PC-9 (cell line): Measurements from ENCODE around the gene OR10J1. TPM values are rescaled to one million over a fixed set of nuclear protein-coding genes. Genes with fewer than 3 reads are reported as not detected.

ENCODE experiments used
- BruUV-seq: library from RNA; stranded (reverse); fragments of 400-500 nt; replicated peaks from 2 replicates; lab custom pipeline; 2021; lab: Mats Ljungman, UMichigan
- CTCF ChIA-PET: fragments of 300-600 bp; sonication (Branson Sonifier 250); formaldehyde crosslinking; loops from one replicate; lab custom pipeline; 2022; ENCODE audit warnings: antibody characterized with exemption; lab: Charles Lee
- POLR2A ChIA-PET: fragments of 300-600 bp; sonication (Branson Sonifier 250); formaldehyde crosslinking; loops from one replicate; lab custom pipeline; 2022; ENCODE audit warnings: antibody characterized with exemption; ENCODE audit not compliant: unreplicated experiment; lab: Charles Lee
- DNase-seq, 2 experiments: peaks; one replicate each; pipeline versions ENCODE4 v3.0.0 to v3.0.0-alpha.2; 2015 to 2022; ENCODE audit warnings: mixed read lengths in 1 of 2
- H2AFZ ChIP-seq: fragments of 200-600 bp; sonication (generic); 2 replicates; pipeline ENCODE4 v1.8.1; 2017; ENCODE audit warnings: antibody characterized with exemption
- H3F3A ChIP-seq: fragments of 200-600 bp; sonication (generic); 2 replicates; pipeline ENCODE4 v1.8.1; 2017; ENCODE audit warnings: antibody characterized with exemption, mild to moderate bottlenecking, low read depth; ENCODE audit not compliant: insufficient read depth
- H3K27ac ChIP-seq: fragments of 200-600 bp; sonication (generic); 2 replicates; pipeline ENCODE4 v1.6.1; 2016; ENCODE audit warnings: mixed run types
- H3K27me3 ChIP-seq: fragments of 200-600 bp; sonication (generic); 2 replicates; pipeline ENCODE4 v1.6.1; 2016; ENCODE audit warnings: low read depth, mixed run types; ENCODE audit not compliant: insufficient read depth
- H3K36me3 ChIP-seq: fragments of 200-600 bp; sonication (generic); 2 replicates; pipeline ENCODE4 v1.6.1; 2016; ENCODE audit warnings: low read depth, mixed run types
- H3K4me1 ChIP-seq: fragments of 200-600 bp; sonication (generic); replicated peaks from 2 replicates; pipeline ENCODE4 v1.6.1; 2016; ENCODE audit warnings: mixed run types; ENCODE audit not compliant: insufficient read depth
- H3K4me2 ChIP-seq: fragments of 200-600 bp; sonication (generic); 2 replicates; pipeline ENCODE4 v1.6.1; 2017; ENCODE audit warnings: mixed run types
- H3K4me3 ChIP-seq: fragments of 200-600 bp; sonication (generic); 2 replicates; pipeline ENCODE4 v1.6.1; 2016; ENCODE audit warnings: mixed run types
- H3K79me2 ChIP-seq: fragments of 200-600 bp; sonication (generic); 2 replicates; pipeline ENCODE4 v1.6.1; 2017; ENCODE audit warnings: low read depth, mixed run types
- H3K9me2 ChIP-seq: fragments of 200-600 bp; sonication (generic); 2 replicates; pipeline ENCODE4 v1.8.1; 2017; ENCODE audit warnings: mild to moderate bottlenecking; ENCODE audit not compliant: insufficient read depth
- H3K9me3 ChIP-seq: fragments of 200-600 bp; sonication (generic); 2 replicates; pipeline ENCODE4 v1.8.1; 2016; ENCODE audit warnings: low read depth; ENCODE audit not compliant: insufficient read depth
- H4K20me1 ChIP-seq: fragments of 200-600 bp; sonication (generic); 2 replicates; pipeline ENCODE4 v1.8.1; 2017; ENCODE audit not compliant: insufficient read depth
- CTCF ChIP-seq: fragments of 200-600 bp; sonication (generic); conservative IDR thresholded peaks from 2 replicates; pipeline ENCODE4 v1.6.1; 2017; ENCODE audit warnings: mixed run types, antibody characterized with exemption, mild to moderate bottlenecking, moderate library complexity
- EZH2 ChIP-seq: fragments of 200-600 bp; sonication (generic); IDR thresholded peaks from 2 replicates; pipeline ENCODE4 v1.8.0; 2017; ENCODE audit warnings: antibody characterized with exemption, low read depth
- intact Hi-C: fragments of 100-400 bp; cut with micrococcal nuclease; formaldehyde crosslinking; loops from one replicate; pipeline ENCODE4 v1.10.0; 2022; ENCODE audit not compliant: unreplicated experiment
- total RNA-seq: library from RNA; stranded (reverse); gene quantifications from 2 replicates; pipeline ENCODE4 v1.2.3, GENCODE V29; 2021

OR10J1 gene
- total RNA-seq, 1 experiment from 2014 or later, result not detected

DNA sequence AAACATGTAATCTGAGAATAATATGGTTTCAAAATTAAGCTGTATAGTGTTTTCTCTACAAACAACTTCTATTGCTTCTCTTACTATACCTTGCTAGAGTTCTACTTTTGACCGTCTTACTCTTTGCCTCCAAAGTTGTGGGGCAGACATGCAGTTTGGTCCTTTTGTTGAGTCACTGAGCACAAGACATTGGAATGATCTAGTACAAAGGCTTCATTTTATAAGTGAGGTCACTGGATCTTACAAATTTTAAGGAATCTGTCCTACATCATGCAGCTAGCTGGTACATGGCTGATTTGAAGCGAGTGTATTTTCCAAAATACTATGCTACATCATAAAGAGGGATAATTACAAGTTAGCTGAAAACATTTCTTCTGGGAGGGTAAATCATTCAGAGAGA is 28.8 kb downstream of the OR10J1 start:
- H3K27ac ChIP-seq, result no peak overlapping the region
- POLR2A ChIA-PET, result no interaction called here
- intact Hi-C loops, result no loop called here
- no peaks in the 10 kb centered on the region for H4K20me1 ChIP-seq
- H3K4me2 ChIP-seq, result no peak overlapping the region
- H3K9me2 ChIP-seq, result no peaks in the 10 kb centered on the region
- H2AFZ ChIP-seq, result no peak overlapping the region
- DNase-seq, result no peak
- CTCF ChIA-PET, result no interaction called here
- H3K4me1 ChIP-seq, result no peaks in the 10 kb centered on the region
- no peaks in the 10 kb centered on the region for H3F3A ChIP-seq
- no peaks in the 10 kb centered on the region for H3K79me2 ChIP-seq
- BruUV-seq, result no TSS peak
- no peak for TF ChIP-seq CTCF
- TF ChIP-seq EZH2, result no peak
- no peaks in the 10 kb centered on the region for H3K9me3 ChIP-seq
- H3K36me3 ChIP-seq, result no peaks in the 10 kb centered on the region
- no peak overlapping the region for H3K4me3 ChIP-seq
- peaks cover 4% of the 10 kb centered on the region; the same call in 1 of the 2 replicates for H3K27me3 ChIP-seq

DNA sequence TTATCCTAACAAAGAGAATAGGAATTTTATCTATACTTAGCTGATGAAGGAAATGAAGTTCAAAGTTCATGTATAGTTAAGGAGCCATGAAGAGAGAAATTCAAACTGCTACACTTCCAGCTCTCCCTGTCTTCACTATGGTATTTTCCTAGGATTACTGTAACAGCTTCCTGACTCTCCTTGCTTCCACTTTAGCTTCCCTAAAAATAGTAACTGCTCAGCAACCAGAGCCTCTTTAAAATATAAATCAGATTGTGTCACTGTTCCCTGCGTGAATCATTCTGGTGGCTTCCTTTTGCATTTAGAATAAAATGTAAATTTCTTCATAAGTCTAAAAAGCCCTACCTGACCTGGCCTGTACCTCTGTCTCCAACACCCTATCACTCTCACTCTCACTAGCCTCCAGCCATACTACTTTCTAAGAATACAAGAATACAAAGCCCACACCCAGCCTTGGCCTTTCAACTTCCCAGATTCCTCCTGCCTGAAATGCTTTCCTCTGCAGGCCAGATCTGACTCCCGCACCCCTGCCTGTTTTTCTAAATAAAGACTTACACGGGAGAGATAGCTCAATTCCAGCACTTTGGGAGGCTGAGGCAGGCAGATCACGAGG is 30.5 kb downstream of the OR10J1 start:
- ChIA-PET POLR2A (interaction anchor here (0.7 kb wide), 1 partner anchor 167 kb away, joined by 3 read pairs; no protein-coding TSS in a partner anchor), CTCF (no interaction called here)
- no peak for TF ChIP-seq EZH2
- Histone ChIP-seq H3K4me3 (no peak overlapping the region), H4K20me1 (no peaks in the 10 kb centered on the region), H3K4me2 (no peak overlapping the region), H3F3A (no peaks in the 10 kb centered on the region), H3K27ac (no peak overlapping the region), H3K9me3 (no peaks in the 10 kb centered on the region), H3K36me3 (no peaks in the 10 kb centered on the region), H3K27me3 (peaks cover 4% of the 10 kb centered on the region; the same call in 1 of the 2 replicates), H3K4me1 (no peaks in the 10 kb centered on the region), H3K79me2 (no peaks in the 10 kb centered on the region), H3K9me2 (no peaks in the 10 kb centered on the region), H2AFZ (no peak overlapping the region)
- no peak for DNase-seq
- no TSS peak for BruUV-seq
- intact Hi-C loops, result no loop called here

GRCh38 chr1:159473335-159473734 is 33.8 kb downstream of the OR10J1 start:
- no peak for DNase-seq
- CTCF ChIA-PET, result no interaction called here
- no peak overlapping the region for H2AFZ ChIP-seq
- no peaks in the 10 kb centered on the region for H3K79me2 ChIP-seq
- H4K20me1 ChIP-seq, result no peaks in the 10 kb centered on the region
- no peak overlapping the region for H3K4me3 ChIP-seq
- TF ChIP-seq CTCF (no peak), EZH2 (no peak)
- H3K36me3 ChIP-seq, result no peaks in the 10 kb centered on the region
- H3K9me2 ChIP-seq, result no peaks in the 10 kb centered on the region
- H3K4me2 ChIP-seq, result no peak overlapping the region
- no peaks in the 10 kb centered on the region for H3F3A ChIP-seq
- H3K9me3 ChIP-seq, result no peaks in the 10 kb centered on the region
- intact Hi-C loops, result no loop called here
- POLR2A ChIA-PET, result no interaction called here
- H3K4me1 ChIP-seq, result no peaks in the 10 kb centered on the region
- H3K27ac ChIP-seq, result no peak overlapping the region
- peaks cover 4% of the 10 kb centered on the region; the same call in 1 of the 2 replicates for H3K27me3 ChIP-seq
- no TSS peak for BruUV-seq
